ENCODE results near the gene UBR4. TPM values are rescaled to one million over a fixed set of nuclear protein-coding genes. Genes with fewer than 3 reads are reported as not detected.

UBR4 gene
- total and polyA plus RNA-seq, 2 experiments from 2014 or later: 111 to 230 TPM

- TF ChIP-seq ZNF462 (CRISPR knock-in tag; IDR thresholded peaks at IDR 0.05): no peak
- no peak for TF ChIP-seq EZH2phosphoT487 (IDR thresholded peaks at IDR 0.05; ENCODE audit: unreplicated experiment)
- no peak for TF ChIP-seq EZH2 (IDR thresholded peaks at IDR 0.05; ENCODE audit: low read depth, unreplicated experiment)
- no peak for TF ChIP-seq CREB1 (CRISPR knock-in tag; IDR thresholded peaks at IDR 0.05; ENCODE audit: low read depth)
- no peak for TF ChIP-seq POLR2AphosphoS5 (IDR thresholded peaks at IDR 0.05; ENCODE audit: low read depth)
- TF ChIP-seq ETS1 (IDR thresholded peaks at IDR 0.05): no peak
Observed at GRCh38 chr1:19066874-19067181, 143.2 kb downstream of the UBR4 start (continued).

- ATAC-seq (no peak; the same call in 2 of the 3 replicates), DNase-seq (ENCODE audit: low spot score) (no peak)
- peak overlapping the region; percentile 66; the same call in 1 of the 2 replicates for H2AFZ ChIP-seq
- H3K9me3 Mint-ChIP-seq: peaks cover 13% of the 10 kb centered on the region
- H3K27ac ChIP-seq (ENCODE audit: low read depth): no peak overlapping the region
- H3K27ac Mint-ChIP-seq: 0 out of 2 replicates have a peak overlapping the region, but pooled peaks have one; percentile 27
- peaks cover 7% of the 10 kb centered on the region for H3K36me3 Mint-ChIP-seq (ENCODE audit: low read depth)
- H3K4me1 Mint-ChIP-seq: peaks cover 14% of the 10 kb centered on the region; the same call in 2 of the 3 replicates
- H3K79me2 ChIP-seq (replicated peaks; ENCODE audit: insufficient read depth): no peaks in the 10 kb centered on the region
- no peaks in the 10 kb centered on the region for H3K27me3 ChIP-seq (ENCODE audit: insufficient read depth)
- no peaks in the 10 kb centered on the region for H3K36me3 ChIP-seq (ENCODE audit: insufficient read depth)
- no peaks in the 10 kb centered on the region; the same call in 1 of the 2 replicates for H4K20me1 ChIP-seq (replicated peaks; ENCODE audit: insufficient read depth)
- no peaks in the 10 kb centered on the region for H3K9me2 ChIP-seq (ENCODE audit: insufficient read depth)
- no peak overlapping the region for H3K4me2 ChIP-seq
- 0 out of 2 replicates have a peak, but pooled peaks cover 3% of the 10 kb centered on the region for H3F3A ChIP-seq (replicated peaks; ENCODE audit: low read depth)
- no peak overlapping the region for H3K4me3 ChIP-seq
- H3K4me3 Mint-ChIP-seq: no peak overlapping the region
- no peaks in the 10 kb centered on the region for H3K4me1 ChIP-seq (ENCODE audit: insufficient read depth)
- H3K27me3 Mint-ChIP-seq (ENCODE audit: insufficient read depth, low read depth, poor library complexity): peaks cover 15% of the 10 kb centered on the region
- TF ChIP-seq REST (IDR thresholded peaks at IDR 0.05; ENCODE audit: unreplicated experiment) (no peak), EZH2 (IDR thresholded peaks at IDR 0.05; ENCODE audit: low read depth, unreplicated experiment) (no peak), ETS1 (IDR thresholded peaks at IDR 0.05) (no peak), CREB1 (CRISPR knock-in tag; IDR thresholded peaks at IDR 0.05; ENCODE audit: low read depth) (no peak)
Observed at GRCh38 chr1:19066248-19066873, 143.7 kb downstream of the UBR4 start.

Measured in GM23338 (cell line).